IMR-90 (cell line): ENCODE measurements around the gene TSPAN31. TPM values are rescaled to one million over a fixed set of nuclear protein-coding genes. Genes with fewer than 3 reads are reported as not detected.

Experiments used
- ATAC-seq: fragments of 200-7000 bp; cut with Tn5 transposase; 2 replicates; pipeline ENCODE4 v1.9.1; 2020; ENCODE audit warnings: low read depth, mild to moderate bottlenecking, moderate library complexity
- BruUV-seq: library from RNA; stranded (reverse); fragments of 400-500 nt; replicated peaks from 2 replicates; lab custom pipeline; 2021; lab: Mats Ljungman, UMichigan
- CTCF ChIA-PET: fragments of 300-600 bp; formaldehyde crosslinking; extraction: SDS; loops from one replicate; lab custom pipeline; 2021; ENCODE audit warnings: antibody characterized with exemption; lab: Yijun Ruan, JAX
- POLR2A ChIA-PET: fragments of 300-600 bp; sonication (Branson Sonifier 250); formaldehyde crosslinking; loops from one replicate; lab custom pipeline; 2022; ENCODE audit warnings: antibody characterized with exemption; ENCODE audit not compliant: unreplicated experiment; lab: Charles Lee
- DNase-seq: peaks from one replicate; pipeline ENCODE4 v3.0.0; 2013
- H2AFZ ChIP-seq: replicated peaks from 2 replicates; pipeline ENCODE3; 2013; ENCODE audit warnings: low read length, mild to moderate bottlenecking; ENCODE audit not compliant: poor library complexity
- H2AK5ac ChIP-seq: 2 replicates; pipeline ENCODE4 v1.6.1; 2013; ENCODE audit warnings: low read depth, low read length, inconsistent platforms
- H2AK9ac ChIP-seq: replicated peaks from 2 replicates; pipeline ENCODE3; 2013; ENCODE audit warnings: mild to moderate bottlenecking, low read depth, low read length, moderate library complexity; ENCODE audit not compliant: poor library complexity
- H2BK120ac ChIP-seq: 2 replicates; pipeline ENCODE4 v1.6.1; 2013; ENCODE audit warnings: low read depth, low read length, inconsistent platforms
- H2BK15ac ChIP-seq: 3 replicates; pipeline ENCODE4 v1.6.1; 2013; ENCODE audit warnings: low read depth, low read length, inconsistent platforms
- H2BK20ac ChIP-seq: 2 replicates; pipeline ENCODE4 v1.6.1; 2013; ENCODE audit warnings: low read depth, mild to moderate bottlenecking, inconsistent platforms, low read length, moderate library complexity
- H2BK5ac ChIP-seq: 2 replicates; pipeline ENCODE4 v1.6.1; 2013; ENCODE audit warnings: mild to moderate bottlenecking, low read depth, low read length, inconsistent platforms; ENCODE audit not compliant: poor library complexity, severe bottlenecking
- H3K14ac ChIP-seq: replicated peaks from 2 replicates; pipeline ENCODE4 v1.6.1; 2013; ENCODE audit warnings: low read depth, low read length, inconsistent platforms
- H3K18ac ChIP-seq: 2 replicates; pipeline ENCODE4 v1.6.1; 2013; ENCODE audit warnings: low read depth, low read length, control low read depth
- H3K23ac ChIP-seq: 2 replicates; pipeline ENCODE4 v1.6.1; 2013; ENCODE audit warnings: low read depth, low read length, inconsistent platforms
- H3K27ac ChIP-seq: 2 replicates; pipeline ENCODE4 v1.5.1; 2013; ENCODE audit warnings: mild to moderate bottlenecking, control low read depth, low read length; ENCODE audit not compliant: insufficient read depth
- H3K27me3 ChIP-seq: 2 replicates; pipeline ENCODE4 v1.6.1; 2013; ENCODE audit warnings: low read length; ENCODE audit not compliant: control insufficient read depth, insufficient read depth
- H3K36me3 ChIP-seq: 2 replicates; pipeline ENCODE4 v1.6.1; 2013; ENCODE audit warnings: low read length, mixed read lengths; ENCODE audit not compliant: control insufficient read depth, insufficient read depth
- H3K4ac ChIP-seq: 2 replicates; pipeline ENCODE4 v1.6.1; 2013; ENCODE audit warnings: low read depth, low read length, inconsistent platforms
- H3K4me1 ChIP-seq: 2 replicates; pipeline ENCODE4 v1.6.1; 2013; ENCODE audit warnings: low read length, mixed read lengths; ENCODE audit not compliant: control insufficient read depth, insufficient read depth
- H3K4me2 ChIP-seq: 2 replicates; pipeline ENCODE4 v1.6.1; 2013; ENCODE audit warnings: low read depth, mild to moderate bottlenecking, control low read depth, low read length, moderate library complexity
- H3K4me3 ChIP-seq: 2 replicates; pipeline ENCODE4 v1.5.1; 2013; ENCODE audit warnings: low read depth, mild to moderate bottlenecking, control low read depth, low read length, moderate library complexity; ENCODE audit not compliant: insufficient read depth
- H3K56ac ChIP-seq: 2 replicates; pipeline ENCODE4 v1.6.1; 2013; ENCODE audit warnings: low read length, inconsistent platforms; ENCODE audit not compliant: insufficient read depth; ENCODE audit errors: extremely low read depth
- H3K79me1 ChIP-seq, 2 experiments: 2 replicates each; pipeline ENCODE4 v1.6.1; 2013; ENCODE audit warnings: low read length in 2 of 2, inconsistent platforms in 1 of 2, low read depth in 1 of 2
- H3K9ac ChIP-seq: 2 replicates; pipeline ENCODE4 v1.6.1; 2013; ENCODE audit warnings: low read depth, low read length, control low read depth
- H3K9me1 ChIP-seq: 2 replicates; pipeline ENCODE4 v1.6.1; 2013; ENCODE audit warnings: low read length, inconsistent platforms; ENCODE audit not compliant: insufficient read depth
- H3K9me3 ChIP-seq: 2 replicates; pipeline ENCODE4 v1.6.1; 2013; ENCODE audit warnings: low read length; ENCODE audit not compliant: control insufficient read depth, insufficient read depth
- H4K20me1 ChIP-seq: 2 replicates; pipeline ENCODE4 v1.6.1; 2013; ENCODE audit warnings: low read length, inconsistent platforms; ENCODE audit not compliant: insufficient read depth
- H4K5ac ChIP-seq: 2 replicates; pipeline ENCODE4 v1.6.1; 2013; ENCODE audit warnings: mild to moderate bottlenecking, low read depth, low read length, control low read depth
- H4K8ac ChIP-seq, 2 experiments: 2 replicates each; pipeline ENCODE4 v1.6.1; 2013; ENCODE audit warnings: low read depth in 2 of 2, low read length in 2 of 2, control low read depth in 1 of 2, inconsistent platforms in 1 of 2
- H4K91ac ChIP-seq: 2 replicates; pipeline ENCODE4 v1.6.1; 2013; ENCODE audit warnings: low read depth, low read length, inconsistent platforms; ENCODE audit not compliant: insufficient read depth
- CEBPB ChIP-seq: IDR thresholded peaks from 2 replicates; pipeline ENCODE4 v1.6.1; 2012; ENCODE audit warnings: low read depth, low read length, improper control_type of control experiment
- CTCF ChIP-seq: conservative IDR thresholded peaks from 2 replicates; pipeline ENCODE4 v1.5.1; 2012; ENCODE audit warnings: mild to moderate bottlenecking, low read depth, low read length, improper control_type of control experiment
- FOS ChIP-seq: fragments of 150-350 bp; IDR thresholded peaks from 2 replicates; pipeline ENCODE4 v1.6.1; 2016; ENCODE audit warnings: low read depth, low read length
- MAFK ChIP-seq: IDR thresholded peaks from 2 replicates; pipeline ENCODE4 v1.6.1; 2012; ENCODE audit warnings: low read depth, low read length, improper control_type of control experiment
- MAZ ChIP-seq: IDR thresholded peaks from 2 replicates; pipeline ENCODE4 v1.6.1; 2012; ENCODE audit warnings: low read depth, mild to moderate bottlenecking, low read length, improper control_type of control experiment, moderate library complexity, borderline replicate concordance
- MXI1 ChIP-seq: IDR thresholded peaks from 2 replicates; pipeline ENCODE4 v1.6.1; 2012; ENCODE audit warnings: low read depth, mild to moderate bottlenecking, low read length, moderate library complexity, borderline replicate concordance
- RAD21 ChIP-seq: IDR thresholded peaks from 2 replicates; pipeline ENCODE4 v1.6.1; 2012; ENCODE audit warnings: low read length, improper control_type of control experiment
- RCOR1 ChIP-seq: IDR thresholded peaks from 2 replicates; pipeline ENCODE4 v1.6.1; 2012; ENCODE audit warnings: mild to moderate bottlenecking, low read length, improper control_type of control experiment; ENCODE audit not compliant: insufficient replicate concordance
- RFX5 ChIP-seq: IDR thresholded peaks from 2 replicates; pipeline ENCODE4 v1.8.0; 2012; ENCODE audit warnings: low read depth, mild to moderate bottlenecking, low read length, moderate library complexity
- SMC3 ChIP-seq: fragments of 150-350 bp; IDR thresholded peaks from 2 replicates; pipeline ENCODE4 v1.6.1; 2016; ENCODE audit warnings: low read depth, mild to moderate bottlenecking, antibody characterized with exemption, low read length, moderate library complexity
- USF2 ChIP-seq: fragments of 150-350 bp; IDR thresholded peaks from 2 replicates; pipeline ENCODE4 v1.6.1; 2017; ENCODE audit warnings: mild to moderate bottlenecking, antibody characterized with exemption, low read length, low read depth
- whole genome bisulfite sequencing, 2 experiments: methylation state at CpG; one replicate each; pipeline versions ENCODE4 v1.1.5 to v1.1.7; 2013; ENCODE audit warnings: missing lambda C conversion rate in 2 of 2; ENCODE audit not compliant: insufficient read length in 1 of 2; ENCODE audit errors: extremely low coverage in 2 of 2; 5-methylcytosine and 5-hydroxymethylcytosine counted together
- dilution Hi-C: fragments of 300-500 bp; cut with HindIII; formaldehyde crosslinking; loops from one replicate; pipeline ENCODE4 v1.14.3; 2018; ENCODE audit warnings: low sequenced_read_pairs; ENCODE audit not compliant: unreplicated experiment
- in situ Hi-C: fragments of 300-500 bp; cut with MboI; formaldehyde crosslinking; loops from 3 replicates; pipeline ENCODE4 v1.14.3; 2019; ENCODE audit warnings: low sequenced_read_pairs, inconsistent platforms, mixed read lengths
- intact Hi-C: fragments of 100-400 bp; cut with micrococcal nuclease; formaldehyde crosslinking; loops from 2 replicates; pipeline ENCODE4 v1.10.0; 2022
- polyA plus RNA-seq, 3 experiments: library from polyadenylated mRNA; depleted of rRNA; stranded (reverse); fragments of >200 nt; gene quantifications; 2 replicates each; pipeline ENCODE4 v1.2.3, GENCODE V29; 2012; ENCODE audit warnings: low replicate concordance in 1 of 3
- total RNA-seq: library from RNA; depleted of rRNA; stranded (reverse); fragments of >200 nt; gene quantifications from 2 replicates; pipeline ENCODE4 v1.2.3, GENCODE V29; 2012
- TF ChIP-seq, protein P1 (sequence below): fragments of 150-350 bp; IDR thresholded peaks from 2 replicates; pipeline ENCODE4 v1.6.1; 2016; ENCODE audit warnings: low read depth, mild to moderate bottlenecking, low read length, moderate library complexity, borderline replicate concordance

TSPAN31 gene
- total and polyA plus RNA-seq, 2 of the 4 experiments (the other 2 are of a cell fraction), result 12.3 to 71.2 TPM

DNA sequence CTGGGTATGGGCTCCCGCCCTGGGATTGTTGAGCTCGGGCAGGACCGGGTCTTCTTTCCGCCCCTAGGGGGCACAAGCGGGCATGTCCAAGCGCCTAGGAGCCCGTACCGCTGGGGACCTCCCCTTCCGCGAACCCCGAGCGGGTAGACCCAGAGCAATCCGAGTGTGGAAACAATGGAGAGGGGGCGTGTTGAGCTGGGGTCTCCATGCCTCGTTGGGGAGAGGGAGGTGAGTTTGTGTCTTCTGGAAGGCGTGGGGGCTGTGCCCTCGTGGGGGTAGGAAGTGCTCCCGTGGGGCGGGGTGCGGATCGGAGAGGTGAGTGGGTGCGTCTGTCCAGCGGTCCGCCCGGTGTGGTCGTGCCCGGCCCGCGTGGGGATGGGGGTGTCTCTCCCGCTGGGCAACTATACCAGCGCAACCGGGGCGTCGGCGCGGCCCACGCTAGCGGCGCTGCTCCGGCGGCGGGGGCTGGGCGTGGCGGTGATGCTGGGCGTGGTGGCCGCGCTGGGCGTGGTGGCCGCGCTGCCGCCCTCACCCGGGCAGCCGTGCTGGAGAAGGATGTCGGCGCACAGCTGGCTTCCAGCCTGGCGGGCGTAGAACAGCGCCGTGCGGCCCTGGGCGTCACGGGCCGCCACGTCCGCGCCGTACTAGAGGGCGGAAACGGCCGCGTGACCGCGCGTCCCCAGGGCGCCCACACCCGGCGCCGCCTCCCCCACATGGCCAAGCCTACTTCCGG, 18.5 kb upstream of the TSPAN31 start:
- Histone ChIP-seq H3K27me3 (peaks cover 5% of the 10 kb centered on the region; the same call in 1 of the 2 replicates), H2BK5ac (peak overlapping the region; percentile 74), H4K91ac (peak overlapping the region; percentile 98), H3K56ac (peak overlapping the region; percentile 93), H2AFZ (peak overlapping the region; percentile 100), H3K9me3 (no peaks in the 10 kb centered on the region), H2AK5ac (peak overlapping the region; percentile 90; the same call in 1 of the 2 replicates), H3K27ac (peak overlapping the region; percentile 80), H4K5ac (peak overlapping the region; percentile 90), H3K4me2 (peak overlapping the region; percentile 79), H3K4me1 (0 out of 2 replicates have a peak, but pooled peaks cover 4% of the 10 kb centered on the region), H2AK9ac (peak overlapping the region; percentile 99), H4K8ac (peak overlapping the region; percentile 95 to 96), H3K9me1 (peaks cover 6% of the 10 kb centered on the region; the same call in 1 of the 2 replicates), H4K20me1 (peaks cover 9% of the 10 kb centered on the region; the same call in 1 of the 2 replicates), H3K23ac (peak overlapping the region; percentile 92), H3K79me1 (peaks cover 0 to 17% of the 10 kb centered on the region in 2 experiments; a peak in 1 of 4 replicates), H3K36me3 (peaks cover 6% of the 10 kb centered on the region; the same call in 1 of the 2 replicates), H3K9ac (peak overlapping the region; percentile 92), H3K4ac (peak overlapping the region; percentile 97), H3K14ac (peak overlapping the region; percentile 100), H2BK15ac (peak overlapping the region; percentile 89; the same call in 2 of the 3 replicates), H2BK120ac (peak overlapping the region; percentile 68; the same call in 1 of the 2 replicates), H3K18ac (peak overlapping the region; percentile 65), H3K4me3 (peak overlapping the region; percentile 70), H2BK20ac (no peak overlapping the region)
- WGBS, 2 experiments, result 3% methylated on average over 45 of the region's 79 CpGs; no CpG with 5 or more reads in 1 of the 2 experiments
- dilution Hi-C loops, result no loop called here
- ATAC-seq (peak; percentile 93), DNase-seq (peak; percentile 76)
- CTCF ChIA-PET, result interaction anchor here (1.1 to 1.2 kb wide), 3 partner anchors 10 to 33 kb away, joined by 3 to 4 read pairs (median 3); partner anchors contain the start of gene OS9
- no TSS peak for BruUV-seq
- intact Hi-C loops, result no loop called here
- POLR2A ChIA-PET, result interaction anchor here (0.6 to 1.2 kb wide), 2 partner anchors 9 to 18 kb away, joined by 3 to 5 read pairs; partner anchors contain the start of gene TSPAN31
- in situ Hi-C loops, result no loop called here
- TF ChIP-seq USF2, result peak; percentile 73
- peak; percentile 18 for TF ChIP-seq RCOR1
- TF ChIP-seq CTCF, result peak; percentile 85
- TF ChIP-seq, protein P1, sequence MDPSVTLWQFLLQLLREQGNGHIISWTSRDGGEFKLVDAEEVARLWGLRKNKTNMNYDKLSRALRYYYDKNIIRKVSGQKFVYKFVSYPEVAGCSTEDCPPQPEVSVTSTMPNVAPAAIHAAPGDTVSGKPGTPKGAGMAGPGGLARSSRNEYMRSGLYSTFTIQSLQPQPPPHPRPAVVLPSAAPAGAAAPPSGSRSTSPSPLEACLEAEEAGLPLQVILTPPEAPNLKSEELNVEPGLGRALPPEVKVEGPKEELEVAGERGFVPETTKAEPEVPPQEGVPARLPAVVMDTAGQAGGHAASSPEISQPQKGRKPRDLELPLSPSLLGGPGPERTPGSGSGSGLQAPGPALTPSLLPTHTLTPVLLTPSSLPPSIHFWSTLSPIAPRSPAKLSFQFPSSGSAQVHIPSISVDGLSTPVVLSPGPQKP, result no peak
- peak; percentile 16; the same call in 1 of the 2 replicates for TF ChIP-seq MAZ
- TF ChIP-seq SMC3, result peak; percentile 52
- TF ChIP-seq MXI1, result peak; percentile 59
- TF ChIP-seq FOS, result no peak
- no peak for TF ChIP-seq MAFK
- peak; percentile 57 for TF ChIP-seq RAD21
- TF ChIP-seq CEBPB, result no peak
- no peak for TF ChIP-seq RFX5
